ENCODE results near the gene TWSG1. TPM values are rescaled to one million over a fixed set of nuclear protein-coding genes. Genes with fewer than 3 reads are reported as not detected.

TWSG1 gene
- total and polyA plus RNA-seq, 10 of the 15 experiments (the other 5 are each of a cell fraction or from before 2014, with no cell fraction given) = 11.1 to 45.1 (median 27.7) TPM

GRCh38 chr18:9416563-9417072, 82.0 kb downstream of the TWSG1 start:
- in situ Hi-C loops (cut with MboI) (no loop called here), intact Hi-C loops (cut with micrococcal nuclease; ENCODE audit: unreplicated experiment) (no loop called here)
- ChIA-PET RAD21 (ENCODE audit: unreplicated experiment) (no interaction called here), POLR2A (no interaction called here), SMC1A (ENCODE audit: uncharacterized antibody, unreplicated experiment) (no interaction called here), CTCF (no interaction called here)
- no peak overlapping the region for H2AFZ ChIP-seq (ENCODE audit: control insufficient read depth, low read depth, low read length)
- no peak for TF ChIP-seq HDAC2 (IDR thresholded peaks at IDR 0.05)
- no peak for TF ChIP-seq CTCF (IDR thresholded peaks at IDR 0.05 in 2 of 3, conservative IDR thresholded peaks at IDR 0.05 in 1 of 3; ENCODE audit: control insufficient read depth in 2 of 3, extremely low read depth in 1 of 3, insufficient read depth in 1 of 3, low read depth in 3 of 3, low read length in 3 of 3)
- no peak for TF ChIP-seq JUND (IDR thresholded peaks at IDR 0.05; ENCODE audit: low read depth, low read length)
- no peak for TF ChIP-seq KAT2A (conservative IDR thresholded peaks at IDR 0.05; ENCODE audit: control insufficient read depth, low read depth, low read length)
- no peak for TF ChIP-seq NR2C1 (IDR thresholded peaks at IDR 0.05)
- no peak for TF ChIP-seq TAF1 (IDR thresholded peaks at IDR 0.05; ENCODE audit: borderline replicate concordance, low read depth, low read length)
- TF ChIP-seq ASH2L (IDR thresholded peaks at IDR 0.05; ENCODE audit: borderline replicate concordance, low read depth) = no peak
- TF ChIP-seq IRF4 (IDR thresholded peaks at IDR 0.05; ENCODE audit: low read depth, low read length) = no peak
- no peak for TF ChIP-seq CHD4 (IDR thresholded peaks at IDR 0.05)
- no peak for TF ChIP-seq HDGF (IDR thresholded peaks at IDR 0.05)
- H3K4me1 ChIP-seq (ENCODE audit: control insufficient read depth, insufficient read depth, low read length) = no peaks in the 10 kb centered on the region
- FAIRE-seq (no peak), ATAC-seq (no peak), DNase-seq (ENCODE audit: low read depth, low spot score) (no peak)
- no peaks in the 10 kb centered on the region for H4K20me1 ChIP-seq (ENCODE audit: control insufficient read depth, insufficient read depth)
- H3K9me3 ChIP-seq (replicated peaks; ENCODE audit: control insufficient read depth, insufficient read depth, low read length) = no peaks in the 10 kb centered on the region
- WGBS (ENCODE audit: insufficient coverage, insufficient replicate concordance, low lambda C conversion rate, missing lambda C conversion rate) = 64% methylated on average over 6 of the region's 6 CpGs
- no peaks in the 10 kb centered on the region for H3K36me3 ChIP-seq (ENCODE audit: control insufficient read depth in 2 of 2, insufficient read depth in 2 of 2, low read length in 1 of 2)
- BruUV-seq (replicated peaks) = no TSS peak
- no peak overlapping the region for H3K4me2 ChIP-seq (ENCODE audit: control insufficient read depth, insufficient read depth)
- no peaks in the 10 kb centered on the region for H3K79me2 ChIP-seq (ENCODE audit: control insufficient read depth, insufficient read depth, low read length)
- H3K4me3 ChIP-seq = no peak overlapping the region
- no peak overlapping the region for H3K27ac ChIP-seq (ENCODE audit: control insufficient read depth, insufficient read depth)
- no peaks in the 10 kb centered on the region for H3K27me3 ChIP-seq (replicated peaks in 1 of 2; ENCODE audit: control insufficient read depth in 2 of 2, insufficient read depth in 2 of 2, low read length in 1 of 2)
- H3K9ac ChIP-seq (ENCODE audit: control insufficient read depth, insufficient read depth, low read length) = no peak overlapping the region
